ENCODE data around the gene RBBP8.

The RBBP8 gene

GRCh38 chr18:22983175-22983574 lies 50.0 kb downstream of the RBBP8 start:
- ATAC-seq = peak; percentile 59; the same call in 2 of the 3 replicates

GRCh38 chr18:22985250-22985649 lies 52.1 kb downstream of the RBBP8 start:
- ATAC-seq = no peak
- TF ChIP-seq TOX (CRISPR knock-in tag; IDR thresholded peaks at IDR 0.05; ENCODE audit: borderline replicate concordance) (no peak), TCF4 (CRISPR knock-in tag; IDR thresholded peaks at IDR 0.05; ENCODE audit: borderline replicate concordance) (no peak), TSHZ2 (CRISPR knock-in tag; IDR thresholded peaks at IDR 0.05) (no peak), ZFP3 (CRISPR knock-in tag; IDR thresholded peaks at IDR 0.05) (no peak), ESRRG (CRISPR knock-in tag; IDR thresholded peaks at IDR 0.05) (no peak), ZNF70 (CRISPR knock-in tag; IDR thresholded peaks at IDR 0.05) (no peak), BACH2 (CRISPR knock-in tag; IDR thresholded peaks at IDR 0.05; ENCODE audit: borderline replicate concordance) (no peak), ZNF8 (CRISPR knock-in tag; IDR thresholded peaks at IDR 0.05) (no peak), ZNF565 (CRISPR knock-in tag; conservative IDR thresholded peaks at IDR 0.05; ENCODE audit: low read depth) (no peak)

More at GRCh38 chr18:22983175-22983574, 50.0 kb downstream of the RBBP8 start:
- TF ChIP-seq TSHZ2 (CRISPR knock-in tag; IDR thresholded peaks at IDR 0.05) (no peak), PATZ1 (CRISPR knock-in tag; IDR thresholded peaks at IDR 0.05; ENCODE audit: borderline replicate concordance) (no peak), TCF4 (CRISPR knock-in tag; IDR thresholded peaks at IDR 0.05; ENCODE audit: borderline replicate concordance) (no peak), ZFP30 (CRISPR knock-in tag; IDR thresholded peaks at IDR 0.05) (no peak), POU6F1 (CRISPR knock-in tag; IDR thresholded peaks at IDR 0.05; ENCODE audit: borderline replicate concordance, low read depth) (no peak), ESRRG (CRISPR knock-in tag; IDR thresholded peaks at IDR 0.05) (no peak), OSR1 (CRISPR knock-in tag; IDR thresholded peaks at IDR 0.05) (no peak), ISL1 (CRISPR knock-in tag; IDR thresholded peaks at IDR 0.05) (no peak), ZNF565 (CRISPR knock-in tag; conservative IDR thresholded peaks at IDR 0.05; ENCODE audit: low read depth) (no peak), CREB5 (CRISPR knock-in tag; IDR thresholded peaks at IDR 0.05; ENCODE audit: low read depth) (no peak), ZNF70 (CRISPR knock-in tag; IDR thresholded peaks at IDR 0.05) (no peak), GLIS3 (CRISPR knock-in tag; IDR thresholded peaks at IDR 0.05) (no peak), ARNTL (CRISPR knock-in tag; IDR thresholded peaks at IDR 0.05; ENCODE audit: borderline replicate concordance, low read depth) (no peak), CSRNP3 (CRISPR knock-in tag; IDR thresholded peaks at IDR 0.05) (no peak), PPARA (CRISPR knock-in tag; IDR thresholded peaks at IDR 0.05; ENCODE audit: borderline replicate concordance) (no peak), ZNF8 (CRISPR knock-in tag; IDR thresholded peaks at IDR 0.05) (no peak)

Data from SK-N-SH treated with all-trans-retinoic acid at 6 μM for 48 hours (cell line).